Ovary (tissue), 9 donors: ENCODE results near the gene YTHDC2. TPM values are rescaled to one million over a fixed set of nuclear protein-coding genes. Genes with fewer than 3 reads are reported as not detected.

ENCODE experiments used
- DNase-seq, 5 donors: peaks; one replicate each; pipeline ENCODE4 v3.0.0-alpha.2; 2019 to 2020
- H3K27ac ChIP-seq, 2 donors: fragments of 200-600 bp; one replicate each; pipeline versions ENCODE4 v1.5.1 to v1.8.0; 2019 to 2022
- H3K27me3 ChIP-seq: fragments of 200-600 bp; one replicate; pipeline ENCODE4 v1.8.0; 2022
- H3K36me3 ChIP-seq: fragments of 200-600 bp; sonication (generic); one replicate; pipeline ENCODE4 v1.5.1; 2019
- H3K4me1 ChIP-seq: one replicate; pipeline ENCODE4 v1.8.1; 2013; ENCODE audit warnings: mild to moderate bottlenecking, moderate library complexity; ENCODE audit not compliant: insufficient read depth
- H3K4me3 ChIP-seq: fragments of 200-600 bp; sonication (generic); one replicate; pipeline ENCODE4 v1.5.1; 2017
- H3K9me3 ChIP-seq, 2 donors: fragments of 200-600 bp in 1 of 2; sonication (generic) in 1 of 2; one replicate each; pipeline versions ENCODE4 v1.5.1 to v1.8.1; 2013 to 2019; ENCODE audit warnings: mild to moderate bottlenecking in 1 of 2, moderate library complexity in 1 of 2
- CTCF ChIP-seq, 3 donors: fragments of 450-650 bp in 2 of 3; fragments of 200-600 bp in 1 of 3; IDR thresholded peaks; one replicate each; pipeline versions ENCODE4 v1.5.1 to v1.8.0; 2016 to 2022; ENCODE audit warnings: antibody characterized with exemption in 3 of 3, mild to moderate bottlenecking in 1 of 3
- EP300 ChIP-seq: sonication (generic); formaldehyde crosslinking; IDR thresholded peaks from one replicate; pipeline ENCODE4 v1.6.1; 2017; ENCODE audit warnings: antibody characterized with exemption
- POLR2A ChIP-seq: fragments of 450-650 bp; IDR thresholded peaks from one replicate; pipeline ENCODE4 v1.6.1; 2017; ENCODE audit warnings: antibody characterized with exemption, mild to moderate bottlenecking, moderate library complexity
- WGBS, 3 donors: extraction: QIAGEN DNeasy Blood & Tissue Kit in 1 of 3; methylation state at CpG; one replicate each; pipeline versions ENCODE4 v1.1.5 to v1.1.7; 2013 to 2017; 5-methylcytosine and 5-hydroxymethylcytosine counted together
- intact Hi-C, 4 donors: fragments of 100-400 bp; cut with DNase I; formaldehyde crosslinking; loops; one replicate each; pipeline versions ENCODE4 v1.11.0 to v1.15.1; 2022 to 2023
- polyA plus RNA-seq, 2 donors: library from polyadenylated mRNA; stranded (reverse); fragments of 200-250 nt in 1 of 2; fragments of 350-450 nt in 1 of 2; fragmentation: Illumina TruSeq in 1 of 2; extraction: RNeasy Lipid Tissue Mini Kit (QIAGEN cat#74804) in 1 of 2; gene quantifications; one replicate each; pipeline ENCODE4 v1.2.3, GENCODE V29; 2013 to 2014
- total RNA-seq, 7 donors: library from RNA; depleted of rRNA in 2 of 7; stranded (reverse); fragments of >200 nt in 2 of 7; fragmentation: NEBNext Ultra II Directional in 3 of 7; extraction: Animal tissue kit (Norgen Biotek cat#: 25700) in 3 of 7; gene quantifications; one replicate each; pipeline versions ENCODE4 v1.1.0 to v1.2.4, GENCODE V29; 2016 to 2023
- donor health status: DM: no; HTN: no; CAD: no; lungs with moderate emphysema.
- donor health status: DM: no; HTN: no; CAD: no.
- donor health status: Bipolar disorder and iron deficiency.
- donor health status: DM: yes; HTN: yes; CAD: no.
- donor health status: DM: no; HTN: no; CAD: no.
- donor health status: DM: yes; HTN: yes; CAD: no.

YTHDC2 gene
- total and polyA plus RNA-seq, 9 donors = 9.1 to 36.2 (median 23.7) TPM

- Histone ChIP-seq H3K27ac (no peak overlapping the region), H3K36me3 (no peaks in the 10 kb centered on the region), H3K4me1 (no peaks in the 10 kb centered on the region), H3K27me3 (no peaks in the 10 kb centered on the region), H3K4me3 (no peak overlapping the region), H3K9me3 (no peaks in the 10 kb centered on the region)
- WGBS, 3 donors = 94 to 100% (median 100%) methylated on average over 1 of the region's 1 CpG
- DNase-seq = no peak
- TF ChIP-seq CTCF (IDR thresholded peaks at IDR 0.05) = no peak
- TF ChIP-seq POLR2A = no peak
- no peak for TF ChIP-seq EP300
- intact Hi-C loops = no loop called here
These were observed 10.3 kb upstream of the YTHDC2 start for GRCh38 chr5:113503146-113503545.

- intact Hi-C loops = no loop called here
- no peak for DNase-seq
- Histone ChIP-seq H3K9me3 (no peaks in the 10 kb centered on the region), H3K4me3 (no peak overlapping the region), H3K4me1 (no peaks in the 10 kb centered on the region), H3K27me3 (no peaks in the 10 kb centered on the region), H3K36me3 (no peaks in the 10 kb centered on the region), H3K27ac (no peak overlapping the region)
- TF ChIP-seq POLR2A (no peak), EP300 (no peak), CTCF (IDR thresholded peaks at IDR 0.05) (no peak)
- WGBS, 3 donors = 54 to 64% (median 54%) methylated on average over 5 of the region's 5 CpGs
These were observed 8.3 kb upstream of the YTHDC2 start for GRCh38 chr5:113505181-113505580.

GRCh38 chr5:113507601-113508000, 5.9 kb upstream of the YTHDC2 start:
- no peaks in the 10 kb centered on the region for H3K36me3 ChIP-seq
- no peaks in the 10 kb centered on the region for H3K27me3 ChIP-seq
- no peak for DNase-seq
- no peak overlapping the region for H3K4me3 ChIP-seq
- TF ChIP-seq CTCF (IDR thresholded peaks at IDR 0.05) (no peak), POLR2A (no peak), EP300 (no peak)
- no peaks in the 10 kb centered on the region for H3K4me1 ChIP-seq
- H3K9me3 ChIP-seq = no peaks in the 10 kb centered on the region
- intact Hi-C loops = no loop called here
- H3K27ac ChIP-seq = no peak overlapping the region

- intact Hi-C loops = no loop called here
- no peak overlapping the region for H3K4me3 ChIP-seq
- H3K36me3 ChIP-seq = no peaks in the 10 kb centered on the region
- no peak for DNase-seq
- H3K27ac ChIP-seq = no peak overlapping the region
- no peaks in the 10 kb centered on the region for H3K4me1 ChIP-seq
- no peak for TF ChIP-seq CTCF (IDR thresholded peaks at IDR 0.05)
- no peak for TF ChIP-seq EP300
- no peak for TF ChIP-seq POLR2A
- H3K27me3 ChIP-seq = no peaks in the 10 kb centered on the region
- H3K9me3 ChIP-seq = no peaks in the 10 kb centered on the region
These were observed 4.7 kb upstream of the YTHDC2 start for GRCh38 chr5:113508756-113509155.
